GM10266 (cell line): ENCODE data around the gene PHF8.

Experiments used
- DNase-seq: peaks from one replicate; pipeline ENCODE4 v3.0.0; 2012; ENCODE audit errors: extremely low spot score
- TF ChIP-seq, protein P1 (sequence below): IDR thresholded peaks from 2 replicates; pipeline ENCODE4 v1.5.1; 2012; ENCODE audit warnings: mild to moderate bottlenecking, low read depth; ENCODE audit not compliant: control insufficient read depth, insufficient read depth; ENCODE audit errors: missing control alignments

PHF8 gene

DNA sequence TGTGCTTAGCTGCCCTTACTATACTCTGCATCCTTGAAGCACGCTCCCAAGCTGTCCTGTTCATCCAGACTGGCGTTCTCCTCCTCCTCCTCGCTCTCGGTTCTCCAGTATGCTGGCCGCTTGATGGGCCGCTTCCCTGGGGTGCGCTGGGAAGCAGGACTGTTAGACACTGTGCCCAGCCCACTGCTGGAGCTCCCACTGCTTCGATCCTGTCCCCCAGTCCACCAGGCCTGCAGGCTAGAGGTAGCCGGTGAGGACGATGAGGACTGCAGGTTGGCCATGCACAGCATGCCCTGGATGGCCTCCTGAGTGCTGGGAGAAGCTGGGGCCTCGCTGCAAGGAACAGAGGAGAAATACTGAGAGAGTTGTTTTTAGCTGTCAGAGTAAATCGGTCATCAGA is 59.4 kb downstream of the PHF8 start:
- no peak for DNase-seq
- TF ChIP-seq, protein P1, sequence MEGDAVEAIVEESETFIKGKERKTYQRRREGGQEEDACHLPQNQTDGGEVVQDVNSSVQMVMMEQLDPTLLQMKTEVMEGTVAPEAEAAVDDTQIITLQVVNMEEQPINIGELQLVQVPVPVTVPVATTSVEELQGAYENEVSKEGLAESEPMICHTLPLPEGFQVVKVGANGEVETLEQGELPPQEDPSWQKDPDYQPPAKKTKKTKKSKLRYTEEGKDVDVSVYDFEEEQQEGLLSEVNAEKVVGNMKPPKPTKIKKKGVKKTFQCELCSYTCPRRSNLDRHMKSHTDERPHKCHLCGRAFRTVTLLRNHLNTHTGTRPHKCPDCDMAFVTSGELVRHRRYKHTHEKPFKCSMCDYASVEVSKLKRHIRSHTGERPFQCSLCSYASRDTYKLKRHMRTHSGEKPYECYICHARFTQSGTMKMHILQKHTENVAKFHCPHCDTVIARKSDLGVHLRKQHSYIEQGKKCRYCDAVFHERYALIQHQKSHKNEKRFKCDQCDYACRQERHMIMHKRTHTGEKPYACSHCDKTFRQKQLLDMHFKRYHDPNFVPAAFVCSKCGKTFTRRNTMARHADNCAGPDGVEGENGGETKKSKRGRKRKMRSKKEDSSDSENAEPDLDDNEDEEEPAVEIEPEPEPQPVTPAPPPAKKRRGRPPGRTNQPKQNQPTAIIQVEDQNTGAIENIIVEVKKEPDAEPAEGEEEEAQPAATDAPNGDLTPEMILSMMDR = no peak

DNA sequence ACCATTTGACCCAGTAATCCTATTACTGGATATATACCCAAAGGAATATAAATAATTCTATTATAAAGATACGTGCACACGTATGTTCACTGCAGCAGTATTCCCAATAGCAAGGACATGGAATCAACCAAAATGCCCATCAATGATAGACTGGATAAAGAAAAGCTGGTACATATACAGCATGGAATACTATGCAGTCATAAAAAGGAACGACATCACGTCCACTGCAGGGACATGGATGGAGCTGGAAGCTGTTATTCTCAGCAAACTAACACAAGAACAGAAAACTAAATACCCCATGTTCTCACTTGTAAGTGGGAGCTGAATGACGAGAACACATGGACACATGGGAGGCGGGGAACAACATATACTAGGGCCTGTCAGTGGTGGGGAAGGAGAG is 69.7 kb downstream of the PHF8 start:
- TF ChIP-seq, protein P1 = no peak
- DNase-seq = no peak

DNA sequence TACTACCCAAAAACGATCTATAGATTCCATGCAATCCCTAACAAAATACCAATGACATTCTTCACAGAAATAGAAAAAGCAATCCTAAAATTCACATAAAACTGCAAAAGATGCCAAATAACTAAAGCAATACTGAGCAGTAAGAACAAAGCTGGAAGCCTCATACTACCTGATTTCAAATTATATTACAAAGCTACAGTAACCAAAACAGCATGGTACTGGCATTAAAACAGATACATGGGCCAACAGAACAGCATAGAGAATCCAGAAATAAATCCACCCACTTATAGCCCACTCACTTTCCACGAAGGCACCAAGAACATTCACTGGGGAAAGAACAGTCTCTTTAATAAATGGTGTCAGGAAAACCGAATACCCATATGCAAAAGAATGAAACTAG is 74.7 kb downstream of the PHF8 start:
- TF ChIP-seq, protein P1 = no peak
- no peak for DNase-seq

DNA sequence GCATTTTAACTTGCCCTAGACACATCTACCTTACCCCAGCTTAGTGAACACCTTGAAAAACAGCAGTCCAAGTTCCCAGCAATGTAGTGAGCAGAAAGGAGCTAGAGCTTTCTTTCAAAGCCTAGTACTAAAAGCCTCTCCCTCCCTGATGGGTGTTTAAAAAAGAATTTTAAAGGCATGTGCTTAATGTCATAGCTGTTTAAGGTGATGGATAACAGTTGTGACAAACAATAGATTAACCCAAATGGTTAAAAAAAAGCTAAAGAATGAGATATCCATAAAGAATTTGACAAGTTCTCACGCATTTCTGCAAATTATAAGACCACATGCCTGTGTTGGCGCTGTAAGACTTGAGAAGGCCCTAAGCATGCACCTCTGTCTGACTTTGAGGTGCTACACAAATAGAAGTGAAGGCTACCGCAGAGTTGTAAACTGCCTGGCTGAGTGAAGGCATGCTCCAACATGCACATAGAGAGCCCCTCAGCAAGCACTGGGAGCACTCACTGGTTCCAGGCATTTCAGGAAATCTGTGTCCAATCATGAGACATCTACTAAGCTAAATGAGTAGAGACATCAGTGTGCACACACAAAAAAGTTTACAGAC is 94.0 kb downstream of the PHF8 start:
- TF ChIP-seq, protein P1 = no peak
- DNase-seq = no peak

DNA sequence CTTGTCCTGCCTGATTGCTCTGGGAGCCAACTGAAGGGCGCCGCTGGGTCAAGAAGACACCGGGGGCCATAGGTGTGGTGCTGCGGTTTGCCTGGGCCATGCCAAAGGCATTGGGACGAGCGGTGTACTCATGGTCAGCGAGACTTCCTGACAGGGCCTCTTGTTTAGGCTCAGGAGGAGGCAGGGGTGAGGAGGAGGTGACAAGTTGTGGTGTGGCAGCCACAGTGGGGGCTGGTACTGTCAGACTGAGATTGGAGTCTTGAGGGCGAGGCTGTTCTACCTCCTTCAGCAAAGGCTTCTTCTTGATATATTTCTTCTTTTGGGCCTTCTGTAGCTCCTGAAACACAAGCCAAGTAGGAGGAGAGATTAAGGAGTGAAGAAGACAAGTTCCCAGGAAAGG is 104.1 kb downstream of the PHF8 start:
- TF ChIP-seq, protein P1 = no peak

DNA sequence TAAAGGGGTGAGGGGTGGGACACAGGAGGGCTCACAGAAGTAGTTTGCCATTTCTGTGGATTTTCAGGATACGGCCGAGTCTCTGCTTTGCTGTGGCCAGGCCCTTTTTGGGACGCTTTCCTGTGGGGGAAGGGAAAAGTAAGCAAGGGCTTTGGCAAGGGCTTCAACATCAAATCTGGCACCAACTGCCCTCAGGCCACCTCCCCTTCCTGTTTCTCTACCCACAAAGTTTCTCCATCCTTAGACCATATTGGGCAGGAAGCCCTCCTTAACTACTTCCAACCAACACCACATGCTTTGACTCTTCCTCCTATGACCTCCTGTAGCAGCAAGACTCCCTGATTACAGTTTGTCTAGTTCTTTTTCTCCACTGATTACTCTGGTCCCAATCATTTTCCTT is 105.1 kb downstream of the PHF8 start:
- TF ChIP-seq, protein P1 = no peak
- no peak for DNase-seq

More for the DNA sequence above, 104.1 kb downstream of the PHF8 start:
- no peak for DNase-seq

DNA sequence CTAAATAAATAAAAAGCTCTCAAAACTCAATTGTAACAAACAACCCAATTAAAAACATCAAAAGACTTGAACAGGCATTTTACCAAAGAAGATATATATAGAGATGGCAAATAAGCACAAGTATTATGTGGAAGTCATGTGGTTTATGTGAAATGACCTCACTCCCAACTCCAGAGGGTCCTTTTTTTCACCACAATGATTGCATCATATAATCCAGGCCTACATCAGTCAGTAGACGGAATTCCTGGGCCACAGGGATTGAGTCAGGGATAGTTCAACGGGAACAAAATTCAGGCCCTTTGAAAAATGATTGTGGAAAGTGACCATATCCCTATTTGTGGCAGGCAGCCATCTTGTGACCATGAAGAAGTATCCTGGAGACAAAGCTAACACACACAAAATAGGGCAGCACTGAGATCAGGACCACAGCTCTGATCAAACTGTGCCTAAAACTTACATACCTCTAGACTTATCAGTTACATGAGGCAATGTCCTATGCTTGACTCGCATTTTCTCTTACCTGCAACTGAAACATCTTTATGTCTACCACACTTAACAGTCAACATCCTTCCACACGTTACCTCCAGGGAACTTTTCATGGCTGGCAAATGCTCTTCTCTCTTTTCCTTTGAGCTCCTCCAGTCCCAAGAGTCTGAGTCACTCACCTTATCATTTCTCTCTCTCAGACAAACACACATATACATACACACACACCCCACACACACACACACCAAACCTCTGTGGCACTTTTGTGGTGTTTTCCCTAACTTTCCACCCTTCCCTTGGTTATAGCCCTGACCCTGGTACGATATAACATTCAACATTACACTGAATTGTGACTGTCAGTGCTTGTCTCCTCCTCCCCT is 113.5 kb downstream of the PHF8 start:
- TF ChIP-seq, protein P1 = no peak
- no peak for DNase-seq
